Stimulated activated CD4-positive, alpha-beta T cell treated with anti-CD3 and anti-CD28 coated beads, Interleukin-4, amount 100 ng/mL, for 24 hours (primary cell): ENCODE measurements around the gene DENND2D.
A peak's percentile ranks its signal among the peaks of the same experiment; 100 is the strongest.

Experiments
- DNase-seq: peaks from one replicate; pipeline ENCODE4 v3.0.0-alpha.2; 2020

The DENND2D gene

DNA sequence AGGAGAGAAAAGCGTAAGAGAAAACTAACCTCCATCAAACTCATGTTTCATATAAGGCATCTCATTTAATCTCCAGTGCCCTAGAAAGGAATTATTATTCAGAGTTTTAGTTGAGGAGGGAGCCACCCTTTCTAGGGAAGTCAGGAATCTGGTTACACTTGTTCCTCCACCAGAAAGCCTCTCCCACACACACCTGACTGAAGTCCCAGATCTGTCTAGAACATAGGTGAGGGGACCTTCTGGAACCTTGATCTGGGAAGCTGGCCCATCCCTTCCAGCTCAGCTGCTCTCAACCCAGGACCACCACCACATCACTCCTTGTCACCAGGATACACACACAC, 1.9 kb upstream of the DENND2D start:
- no peak for DNase-seq

- DNase-seq: no peak
Measured at GRCh38 chr1:111201275-111202090, 1.0 kb upstream of the DENND2D start.

DNA sequence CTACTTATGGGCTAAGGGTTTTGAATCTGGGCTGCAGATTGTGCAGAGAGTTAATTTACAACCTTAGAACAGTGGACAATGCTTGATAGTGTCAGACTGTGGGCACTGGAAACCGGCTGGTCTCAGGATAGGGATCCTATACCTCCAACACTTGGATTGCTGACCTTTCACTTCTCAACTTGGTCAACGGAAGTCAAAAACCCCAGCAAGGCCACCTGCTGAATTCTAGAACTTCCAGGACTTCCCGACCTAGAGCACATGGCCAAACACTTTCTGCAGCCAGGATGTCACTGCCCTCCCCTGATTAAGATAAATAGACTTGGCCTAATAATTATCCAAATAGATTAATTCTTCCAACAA, 336 bp upstream of the DENND2D start:
- no peak for DNase-seq

DNA sequence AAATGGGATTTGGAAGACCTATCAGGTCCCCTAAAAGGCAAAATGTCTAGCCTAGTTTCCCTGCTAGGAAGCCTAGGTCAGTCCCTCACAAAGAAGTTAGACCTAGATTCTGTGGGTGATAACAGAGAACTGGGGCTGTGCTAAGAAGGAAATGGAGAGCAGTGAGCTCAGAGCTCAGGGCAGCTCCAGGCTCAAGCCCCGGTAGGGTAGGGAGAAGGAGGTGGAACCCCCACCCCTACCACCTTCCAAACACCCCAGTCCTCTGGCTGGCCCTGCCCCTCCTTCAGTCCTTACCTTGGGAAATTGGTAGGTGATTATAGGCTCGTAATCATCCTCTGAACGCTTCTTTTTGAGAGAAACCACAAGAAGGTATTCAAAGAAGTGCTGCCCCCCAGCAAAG, 1.1 kb downstream of the DENND2D start:
- no peak for DNase-seq

GRCh38 chr1:111198836-111199235, 1.6 kb downstream of the DENND2D start:
- no peak for DNase-seq

- peak; percentile 74 for DNase-seq
Measured at GRCh38 chr1:111197598-111198284, 2.7 kb downstream of the DENND2D start.

- DNase-seq: no peak
Measured at GRCh38 chr1:111196213-111196612, 4.2 kb downstream of the DENND2D start.

DNA sequence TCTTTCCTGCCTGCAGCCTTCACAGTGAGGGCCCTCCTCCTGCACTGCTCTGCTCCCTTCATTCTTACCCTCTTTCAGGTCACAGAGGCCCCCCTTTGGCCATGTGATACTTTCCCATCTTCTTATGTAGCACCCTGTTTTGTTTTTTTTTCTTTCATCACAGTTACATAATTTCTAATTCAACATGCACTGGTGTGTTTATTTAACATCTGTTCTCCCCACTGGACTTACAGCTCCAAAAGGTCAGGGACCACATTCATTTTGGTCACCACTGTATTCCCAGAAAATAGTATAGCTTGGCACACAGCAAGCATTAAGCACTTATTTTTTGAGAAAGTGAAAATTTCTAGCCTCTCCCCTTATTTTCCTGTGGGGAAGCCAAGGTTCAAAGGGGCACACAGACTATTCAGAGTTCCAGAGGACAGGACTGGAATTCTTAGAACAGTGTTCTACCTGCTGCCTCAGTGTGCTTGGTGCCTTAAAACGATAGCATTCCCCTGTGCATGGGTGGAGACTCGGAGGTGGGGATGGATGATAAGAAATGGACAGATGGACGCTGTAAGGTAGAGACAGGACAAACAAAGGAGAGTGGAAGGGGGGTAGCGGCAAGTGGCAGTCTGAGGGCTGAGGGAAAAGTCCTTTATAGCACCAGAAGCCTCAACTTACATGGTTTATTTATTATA, 5.3 kb downstream of the DENND2D start:
- no peak for DNase-seq

DNA sequence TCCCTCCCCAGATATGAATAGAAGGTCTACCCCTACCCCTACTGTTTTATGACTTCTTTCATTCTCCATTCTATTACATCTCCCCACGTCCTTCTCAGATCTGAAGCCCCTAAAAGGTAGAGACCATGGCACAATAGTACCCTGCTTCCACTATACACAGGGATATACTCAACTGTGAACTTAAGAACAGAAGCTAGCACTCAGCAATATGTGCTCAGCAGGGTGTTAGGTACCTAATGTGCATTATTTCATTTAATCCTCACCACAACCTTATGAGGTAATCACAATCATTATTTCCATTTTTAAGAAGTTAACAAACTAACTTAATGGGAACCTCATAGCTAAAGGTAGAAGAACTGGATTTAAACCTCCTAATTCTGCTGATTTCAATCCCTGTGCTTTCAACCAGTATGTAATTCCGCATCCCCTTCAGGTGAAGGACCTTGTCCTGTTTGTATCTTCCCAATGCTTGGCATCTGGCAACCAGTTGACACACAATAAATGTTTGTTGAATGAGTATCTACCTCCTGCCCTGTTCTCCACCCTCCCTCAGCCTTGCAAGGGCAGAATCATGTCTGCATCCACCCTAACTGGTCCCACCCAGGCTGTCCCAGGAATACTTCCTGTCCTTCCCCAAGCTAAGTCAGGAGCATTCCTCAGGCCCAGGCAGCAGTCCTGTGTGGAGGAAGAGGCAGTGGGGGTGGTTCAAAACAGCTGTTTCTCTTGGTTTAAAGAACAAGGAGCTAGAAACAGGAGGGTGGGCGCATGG, 6.5 kb downstream of the DENND2D start:
- DNase-seq: no peak

GRCh38 chr1:111192658-111193519, 7.6 kb downstream of the DENND2D start:
- no peak for DNase-seq

DNA sequence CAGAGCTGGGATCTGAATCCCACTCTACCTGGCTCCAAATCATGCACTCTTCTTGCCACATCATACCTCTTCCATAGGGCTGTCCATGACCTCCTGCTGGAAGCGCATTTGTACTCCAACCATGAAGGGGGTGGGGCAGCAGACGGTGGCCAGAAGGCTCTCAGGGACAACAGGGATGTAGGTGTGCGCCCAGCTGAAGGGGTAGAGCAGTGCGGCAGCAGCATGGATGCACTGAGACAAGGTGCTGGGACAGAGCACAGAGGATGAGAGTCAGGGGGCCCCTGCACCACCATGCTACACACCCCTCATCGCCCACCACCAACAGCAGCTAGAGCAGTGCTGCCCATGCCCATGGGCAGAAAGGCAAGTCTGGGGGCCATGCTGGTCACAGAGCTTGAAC, 8.4 kb downstream of the DENND2D start:
- DNase-seq: no peak

DNA sequence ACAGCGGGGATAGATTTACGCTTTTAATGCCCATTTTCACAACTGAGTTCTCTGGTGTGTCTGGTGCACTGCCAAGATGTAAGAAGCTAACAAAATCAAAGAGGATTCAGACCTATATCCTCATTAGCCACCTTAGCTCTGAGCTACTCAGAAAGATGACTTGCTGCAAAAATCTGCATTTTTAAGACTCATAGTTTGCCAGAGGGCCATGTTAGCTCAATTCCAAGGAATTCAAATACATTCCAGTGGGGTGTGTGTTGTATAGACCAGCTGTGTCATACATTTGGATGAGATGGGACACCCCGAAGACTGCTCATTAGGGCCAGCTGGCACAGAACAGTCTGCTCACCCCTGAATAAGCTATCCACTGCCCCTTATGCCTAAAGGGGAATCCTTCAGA, 8.9 kb downstream of the DENND2D start:
- DNase-seq: no peak

GRCh38 chr1:111190931-111191451, 9.5 kb downstream of the DENND2D start:
- no peak for DNase-seq

DNA sequence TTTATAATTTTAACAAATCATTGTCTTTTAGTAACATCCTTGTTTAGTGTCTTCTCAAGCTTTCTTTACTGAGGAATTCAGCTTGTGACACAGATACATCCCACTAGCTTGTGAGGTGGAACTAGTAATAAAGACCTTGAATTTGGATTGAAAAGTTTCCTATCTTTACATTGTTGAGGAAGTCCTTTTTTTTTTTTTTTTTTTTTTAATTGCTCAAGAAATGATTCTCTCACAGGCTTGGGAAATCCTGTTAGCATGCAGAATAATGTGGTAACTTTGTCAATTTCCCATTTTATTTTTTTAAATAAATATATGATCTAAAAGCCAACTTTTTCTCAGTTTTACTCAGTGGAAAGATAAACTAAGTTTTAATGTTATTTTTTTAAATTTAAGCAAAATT, 15.8 kb downstream of the DENND2D start:
- no peak for DNase-seq

DNA sequence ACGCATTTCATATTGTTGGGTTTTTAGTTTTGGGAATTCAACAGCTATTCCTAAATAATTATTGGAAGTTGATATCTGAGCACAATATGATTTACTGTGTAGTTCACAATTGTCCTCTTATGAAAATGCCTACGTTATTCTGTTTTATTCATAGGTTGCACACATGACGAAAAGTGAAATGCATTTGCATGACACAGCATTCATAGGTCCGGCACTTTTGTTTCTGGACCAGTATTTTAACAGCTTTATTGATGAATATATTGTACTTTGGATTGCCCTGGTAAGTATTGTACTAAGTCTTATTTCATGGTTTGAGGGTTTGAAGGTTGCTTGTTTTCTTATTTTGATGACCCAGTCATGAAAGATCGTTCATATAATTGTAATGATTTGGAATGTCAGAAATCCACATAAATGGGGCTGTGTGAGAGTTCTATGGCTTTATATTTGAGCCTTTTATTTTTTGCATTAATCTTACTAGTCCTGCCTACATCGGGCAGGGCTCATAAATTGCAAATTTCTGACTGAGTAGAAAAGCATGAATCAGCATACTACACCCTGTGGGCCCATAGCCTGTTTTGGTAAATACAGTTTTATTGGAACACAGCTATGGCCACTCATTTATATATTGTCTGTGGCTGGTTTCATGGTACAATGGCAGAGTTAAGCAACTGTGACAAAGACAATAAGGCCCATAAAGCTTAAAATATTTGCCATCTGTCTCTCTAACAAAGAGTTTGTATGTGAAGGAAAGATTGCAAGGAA, 17.0 kb downstream of the DENND2D start:
- no peak for DNase-seq

DNA sequence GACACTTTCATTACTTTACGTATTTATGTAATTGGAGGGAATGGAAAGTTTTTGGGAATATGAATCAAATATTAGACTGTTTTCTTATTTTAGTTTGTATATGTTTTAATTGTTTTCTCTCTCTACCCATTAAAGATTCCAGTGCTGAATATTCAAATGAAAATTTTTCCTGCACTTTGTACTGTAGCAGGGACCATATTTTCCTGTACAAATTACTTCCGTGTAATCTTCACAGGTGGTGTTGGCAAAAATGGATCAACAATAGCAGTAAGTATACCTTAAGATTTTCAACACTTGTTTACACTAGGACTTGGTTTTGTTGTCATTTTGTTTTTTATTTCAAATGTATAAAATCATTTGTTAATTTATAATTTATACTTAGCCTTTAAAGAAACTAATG, 18.4 kb downstream of the DENND2D start:
- no peak for DNase-seq

GRCh38 chr1:111179968-111180533, 20.4 kb downstream of the DENND2D start:
- DNase-seq: no peak

GRCh38 chr1:111176678-111177077, 23.8 kb downstream of the DENND2D start:
- DNase-seq: no peak

DNA sequence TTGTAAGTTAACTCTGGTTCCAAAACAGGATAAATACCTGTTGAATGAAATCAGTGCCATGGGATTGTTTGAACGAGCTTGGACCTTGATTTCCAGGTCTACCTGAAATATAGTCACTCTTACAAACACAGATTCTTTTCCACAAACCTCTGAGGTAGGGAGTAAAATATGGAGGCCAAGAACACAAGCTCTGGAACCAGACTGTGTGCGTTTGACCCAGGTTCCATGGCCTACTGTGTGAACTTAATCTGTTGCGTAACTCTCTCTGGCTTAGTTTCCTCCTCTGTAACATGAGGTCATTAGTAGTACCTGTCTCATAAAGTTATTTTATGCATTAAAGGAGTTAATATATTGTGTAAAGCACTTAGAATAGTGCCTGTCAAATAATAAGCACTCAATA, 25.1 kb downstream of the DENND2D start:
- no peak for DNase-seq

GRCh38 chr1:111174070-111174469, 26.4 kb downstream of the DENND2D start:
- no peak for DNase-seq

- DNase-seq: no peak
Measured at GRCh38 chr1:111172463-111172862, 28.0 kb downstream of the DENND2D start.
